HFF-Myc (cell line): ENCODE results near the gene AGBL1.

Experiments
- DNase-seq: peaks from one replicate; pipeline ENCODE4 v3.0.0-alpha.2; 2011; ENCODE audit warnings: low read depth; ENCODE audit errors: extremely low read depth
- H3K4me3 ChIP-seq: replicated peaks from 2 replicates; pipeline ENCODE4 v1.5.1; 2011; ENCODE audit warnings: low read depth, mild to moderate bottlenecking, control low read depth, low read length
- TF ChIP-seq, protein P1 (sequence below): IDR thresholded peaks from 2 replicates; pipeline ENCODE4 v1.5.1; 2012; ENCODE audit warnings: mild to moderate bottlenecking, low read depth, low read length, control low read depth; ENCODE audit errors: missing control alignments

AGBL1 gene

DNA sequence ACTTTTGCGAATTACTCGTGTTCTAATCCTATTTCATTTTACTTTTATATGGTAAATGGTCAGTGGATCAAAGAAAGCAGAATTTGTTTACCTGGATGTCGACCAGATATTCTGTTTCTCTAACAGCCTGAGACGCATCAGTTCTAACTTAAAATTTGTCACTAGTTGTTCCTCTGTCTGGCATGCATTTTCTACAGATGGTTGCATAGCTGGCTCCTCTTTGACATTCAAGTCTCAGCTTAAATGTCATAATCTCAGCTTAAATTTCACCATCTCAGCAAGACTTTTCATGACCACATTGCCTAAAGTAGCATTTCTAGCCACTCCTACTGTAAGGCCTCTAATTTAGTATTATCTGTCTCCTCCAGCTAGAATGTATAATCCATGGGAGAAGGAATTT lies 609.3 kb downstream of the AGBL1 start:
- H3K4me3 ChIP-seq = no peak overlapping the region
- DNase-seq = no peak
- TF ChIP-seq, protein P1, sequence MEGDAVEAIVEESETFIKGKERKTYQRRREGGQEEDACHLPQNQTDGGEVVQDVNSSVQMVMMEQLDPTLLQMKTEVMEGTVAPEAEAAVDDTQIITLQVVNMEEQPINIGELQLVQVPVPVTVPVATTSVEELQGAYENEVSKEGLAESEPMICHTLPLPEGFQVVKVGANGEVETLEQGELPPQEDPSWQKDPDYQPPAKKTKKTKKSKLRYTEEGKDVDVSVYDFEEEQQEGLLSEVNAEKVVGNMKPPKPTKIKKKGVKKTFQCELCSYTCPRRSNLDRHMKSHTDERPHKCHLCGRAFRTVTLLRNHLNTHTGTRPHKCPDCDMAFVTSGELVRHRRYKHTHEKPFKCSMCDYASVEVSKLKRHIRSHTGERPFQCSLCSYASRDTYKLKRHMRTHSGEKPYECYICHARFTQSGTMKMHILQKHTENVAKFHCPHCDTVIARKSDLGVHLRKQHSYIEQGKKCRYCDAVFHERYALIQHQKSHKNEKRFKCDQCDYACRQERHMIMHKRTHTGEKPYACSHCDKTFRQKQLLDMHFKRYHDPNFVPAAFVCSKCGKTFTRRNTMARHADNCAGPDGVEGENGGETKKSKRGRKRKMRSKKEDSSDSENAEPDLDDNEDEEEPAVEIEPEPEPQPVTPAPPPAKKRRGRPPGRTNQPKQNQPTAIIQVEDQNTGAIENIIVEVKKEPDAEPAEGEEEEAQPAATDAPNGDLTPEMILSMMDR = no peak

DNA sequence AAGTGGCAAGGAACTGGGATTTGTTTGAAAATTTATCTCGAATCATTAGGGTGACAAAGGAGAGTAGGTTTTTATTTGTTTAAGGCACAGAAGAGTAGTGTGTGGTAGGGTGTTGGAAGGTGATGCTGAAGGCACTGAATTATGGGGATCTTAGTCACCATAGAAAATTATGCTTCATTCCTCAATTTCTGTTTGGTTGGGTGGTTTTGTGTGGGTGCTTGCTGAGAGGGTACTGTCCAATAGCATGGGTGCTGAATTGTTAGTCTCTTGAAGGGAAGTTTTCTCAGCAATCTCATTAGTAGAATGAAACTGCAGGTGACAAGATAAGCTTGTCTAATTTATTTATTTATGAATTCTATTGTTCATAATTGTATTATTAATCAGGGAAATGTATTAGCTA lies 610.9 kb downstream of the AGBL1 start:
- H3K4me3 ChIP-seq = no peak overlapping the region
- DNase-seq = no peak
- TF ChIP-seq, protein P1 = no peak

DNA sequence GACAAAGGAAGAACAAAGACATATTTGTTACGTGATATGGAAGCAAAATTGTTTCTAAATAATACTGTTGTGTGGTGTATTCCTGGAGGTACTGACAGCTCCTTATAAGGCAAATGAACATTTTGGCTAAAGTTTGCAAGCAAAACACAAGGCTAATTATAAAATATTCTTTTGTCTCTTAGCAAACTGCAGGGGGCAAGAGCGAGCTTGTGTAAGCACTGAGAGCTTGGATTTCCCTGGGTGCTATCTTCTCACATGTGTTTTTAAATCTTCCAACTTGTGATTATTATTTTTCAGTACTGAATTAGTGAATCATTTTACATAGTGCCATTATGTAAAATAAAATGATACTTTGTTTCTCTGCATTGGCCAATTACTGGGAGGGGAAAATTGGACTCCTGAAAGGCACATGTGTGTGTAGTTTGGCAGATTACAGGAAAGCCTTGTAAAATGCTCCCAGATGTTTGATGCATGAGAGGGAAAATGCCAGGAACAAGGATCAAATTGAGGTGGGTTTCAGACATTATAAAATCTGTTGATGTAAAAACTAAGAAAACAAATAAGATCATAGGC lies 611.5 kb downstream of the AGBL1 start:
- DNase-seq = no peak
- TF ChIP-seq, protein P1 = no peak
- no peak overlapping the region for H3K4me3 ChIP-seq

DNA sequence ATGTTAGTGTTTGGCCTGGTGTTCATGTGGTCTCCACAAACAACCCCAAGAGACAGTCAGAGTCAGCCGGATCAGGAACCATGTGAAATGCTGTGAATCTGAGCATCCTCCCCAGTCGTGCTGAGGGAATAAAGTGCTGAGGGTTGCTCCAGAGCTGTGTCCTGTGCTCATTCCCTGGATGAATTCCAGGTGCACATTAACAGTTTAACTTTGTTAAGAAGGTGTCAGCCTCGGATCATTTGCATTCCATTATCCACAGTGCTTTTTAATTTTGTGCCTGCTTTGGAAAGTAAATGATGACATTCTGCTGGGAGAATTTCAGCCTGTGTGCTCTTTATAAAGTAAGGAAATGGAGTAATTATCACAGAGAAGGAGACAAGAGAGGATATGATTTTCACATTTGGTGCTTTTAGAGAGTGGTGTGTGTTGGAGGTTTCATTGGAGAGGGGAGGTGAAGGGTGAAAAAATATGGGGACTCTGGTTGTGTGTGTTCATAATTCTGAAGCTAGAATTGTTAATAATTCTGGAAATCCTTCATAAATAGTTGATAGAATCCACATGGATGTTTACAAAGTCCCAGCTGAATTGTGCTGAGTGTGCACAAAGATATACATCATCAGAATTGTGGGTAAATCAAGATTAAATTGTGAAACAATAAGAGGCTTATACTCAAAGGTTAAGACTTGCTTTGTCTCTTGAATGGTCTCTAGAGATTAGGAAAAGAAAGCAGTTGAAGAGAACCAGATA lies 621.4 kb downstream of the AGBL1 start:
- DNase-seq = no peak
- TF ChIP-seq, protein P1 = no peak
- H3K4me3 ChIP-seq = no peak overlapping the region

DNA sequence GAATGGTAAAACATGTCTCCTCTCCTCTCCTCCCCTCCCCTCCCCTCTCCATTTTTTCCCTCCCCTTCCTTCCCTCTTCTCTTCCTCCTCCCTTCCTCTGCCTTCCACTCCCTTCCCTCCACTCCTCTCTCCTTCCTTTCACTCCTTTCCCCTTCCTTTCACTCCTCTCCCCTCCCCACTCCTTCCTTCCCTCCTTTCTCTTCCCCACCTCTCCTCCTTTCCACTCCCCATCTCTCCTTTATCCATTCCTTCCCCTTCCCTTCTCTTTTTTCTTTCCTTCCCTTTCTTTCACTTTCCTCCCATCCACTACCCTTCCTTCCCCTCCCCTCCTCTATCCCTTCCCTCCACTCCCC lies 621.9 kb downstream of the AGBL1 start:
- no peak for DNase-seq
- H3K4me3 ChIP-seq = no peak overlapping the region
- TF ChIP-seq, protein P1 = no peak

DNA sequence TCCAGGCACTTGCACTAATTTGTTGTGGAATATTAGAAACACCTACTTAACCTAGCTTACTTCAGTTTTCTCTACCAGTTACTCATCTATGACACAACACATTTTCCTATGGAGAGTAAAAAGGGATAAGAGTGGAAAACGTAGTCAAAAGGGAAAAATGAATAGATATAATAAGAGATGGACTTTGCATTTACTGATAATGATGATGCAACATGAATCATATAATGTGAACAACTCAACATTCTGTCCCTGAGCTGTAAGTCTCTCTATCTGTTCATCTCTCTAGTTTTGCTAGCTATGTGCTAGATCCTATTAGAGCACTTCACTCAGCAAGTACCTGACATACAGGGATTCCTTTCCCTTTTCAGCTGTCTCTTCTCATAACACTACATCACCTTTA lies 627.1 kb downstream of the AGBL1 start:
- TF ChIP-seq, protein P1 = no peak
- H3K4me3 ChIP-seq = no peak overlapping the region
- no peak for DNase-seq

DNA sequence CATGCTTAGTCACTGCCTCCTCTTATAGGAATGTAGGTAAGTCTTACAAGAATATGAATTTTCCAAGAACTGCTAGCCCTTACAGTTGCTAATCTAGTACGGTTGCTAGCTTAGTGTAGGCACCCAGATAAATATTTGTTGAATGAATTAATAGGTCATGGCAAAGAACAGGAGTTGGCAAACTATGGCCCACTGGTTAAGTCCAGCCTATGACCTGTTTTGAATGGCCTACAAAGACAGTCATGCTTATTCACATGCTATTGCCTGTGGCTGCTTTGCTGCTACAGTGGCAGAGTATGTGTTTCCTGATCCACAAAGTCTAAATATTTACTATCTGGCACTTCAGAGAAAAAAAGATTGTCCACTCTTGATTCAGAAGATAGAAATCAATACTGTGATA lies 631.8 kb downstream of the AGBL1 start:
- no peak for DNase-seq
- H3K4me3 ChIP-seq = no peak overlapping the region
- TF ChIP-seq, protein P1 = no peak
